Dermis microvascular lymphatic vessel endothelial cell (primary cell): ENCODE results near the gene ARHGEF4. TPM values are rescaled to one million over a fixed set of nuclear protein-coding genes. Genes with fewer than 3 reads are reported as not detected.
A peak's percentile ranks its signal among the peaks of the same experiment; 100 is the strongest.

ENCODE experiments used
- DNase-seq, 2 donors: peaks; one replicate each; pipeline versions ENCODE4 v3.0.0 to v3.0.0-alpha.2; 2010; ENCODE audit warnings: low read depth in 2 of 2
- total RNA-seq: library from RNA; depleted of rRNA; stranded (reverse); fragments of >200 nt; gene quantifications from 2 replicates; pipeline ENCODE4 v1.2.1, GENCODE V29; 2014

ARHGEF4 gene
- total RNA-seq, 1 donor from 2014 or later, result 0.26 TPM

- no peak for DNase-seq
These were observed 79.1 kb downstream of the ARHGEF4 start for GRCh38 chr2:130915595-130916437.

- DNase-seq, result no peak
These were observed 79.7 kb downstream of the ARHGEF4 start for GRCh38 chr2:130916438-130916705.

- no peak for DNase-seq
These were observed 80.4 kb downstream of the ARHGEF4 start for GRCh38 chr2:130917006-130917688.

GRCh38 chr2:130918393-130918792, 81.7 kb downstream of the ARHGEF4 start:
- DNase-seq, result no peak

GRCh38 chr2:130920415-130921163, 83.9 kb downstream of the ARHGEF4 start:
- peak; percentile 61 to 69 for DNase-seq

- DNase-seq, result no peak
These were observed 84.4 kb downstream of the ARHGEF4 start for GRCh38 chr2:130921164-130921476.

- no peak for DNase-seq
These were observed 85.7 kb downstream of the ARHGEF4 start for GRCh38 chr2:130922417-130922816.

GRCh38 chr2:130928385-130928784, 91.7 kb downstream of the ARHGEF4 start:
- no peak for DNase-seq

- DNase-seq, result no peak
These were observed 94.3 kb downstream of the ARHGEF4 start for GRCh38 chr2:130930740-130931659.

GRCh38 chr2:130933501-130933900, 96.8 kb downstream of the ARHGEF4 start:
- no peak for DNase-seq

GRCh38 chr2:130936451-130936850, 99.7 kb downstream of the ARHGEF4 start:
- no peak for DNase-seq

- DNase-seq, result no peak
These were observed 111.3 kb downstream of the ARHGEF4 start for GRCh38 chr2:130947967-130948366.

- DNase-seq, result no peak
These were observed 113.2 kb downstream of the ARHGEF4 start for GRCh38 chr2:130949954-130950353.

- DNase-seq, result no peak
These were observed 114.3 kb downstream of the ARHGEF4 start for GRCh38 chr2:130951018-130951417.

- DNase-seq, result no peak
These were observed 118.2 kb downstream of the ARHGEF4 start for GRCh38 chr2:130954873-130955272.

GRCh38 chr2:130957915-130958314, 121.2 kb downstream of the ARHGEF4 start:
- no peak for DNase-seq

- no peak for DNase-seq
These were observed 126.6 kb downstream of the ARHGEF4 start for GRCh38 chr2:130963196-130963848.

- DNase-seq, result peak; percentile 9 to 28
These were observed 127.4 kb downstream of the ARHGEF4 start for GRCh38 chr2:130963849-130964793.

- DNase-seq, result no peak
These were observed 128.2 kb downstream of the ARHGEF4 start for GRCh38 chr2:130964931-130965330.
